ENCODE data around the gene CCNF.

DNA sequence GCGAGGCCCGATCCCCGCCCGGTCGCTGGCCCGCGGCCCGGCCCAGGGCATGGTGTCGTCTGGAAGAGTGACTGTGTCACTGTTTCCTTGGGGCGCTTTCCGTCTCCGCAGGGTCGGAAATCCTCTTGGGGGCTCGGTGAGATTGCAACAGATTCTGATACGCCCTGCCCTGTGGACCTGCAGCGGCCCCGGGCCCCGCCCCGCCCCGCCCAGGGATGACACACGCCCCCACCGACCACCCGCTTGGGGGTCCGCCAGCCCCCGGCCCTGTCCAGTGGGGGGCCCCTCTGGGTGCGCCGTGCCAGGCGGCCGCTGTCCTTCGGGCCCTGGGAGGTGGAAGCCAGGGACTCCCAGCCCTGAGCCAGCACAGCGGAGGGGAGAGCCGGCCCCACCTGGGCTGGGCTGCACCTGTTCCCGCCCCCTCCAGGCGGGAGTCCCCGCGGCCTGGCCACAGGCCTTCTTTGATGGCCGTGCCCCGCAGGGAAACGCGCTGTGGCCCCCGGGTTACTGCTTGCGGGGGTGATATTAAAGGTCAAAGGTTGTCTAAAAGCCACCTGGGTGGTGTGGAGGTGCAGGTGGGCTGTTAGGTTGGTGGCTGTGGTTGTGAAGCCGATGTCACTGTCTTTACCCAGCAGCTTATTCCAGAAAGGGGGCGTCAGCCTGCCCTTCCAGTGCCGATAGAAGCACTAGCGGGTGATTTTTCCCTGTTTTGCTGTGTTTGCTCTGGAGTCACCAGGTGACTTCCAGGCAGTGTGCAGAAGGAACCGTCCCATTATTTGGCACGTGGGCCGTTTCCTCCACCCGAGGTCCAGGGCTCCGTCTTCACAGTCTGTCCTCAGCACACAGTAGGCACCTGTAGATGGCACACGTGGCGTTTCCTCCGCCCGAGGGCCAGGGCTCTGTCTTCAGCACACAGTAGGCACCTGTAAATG, 46.4 kb downstream of the CCNF start:
- TF ChIP-seq, protein P1, sequence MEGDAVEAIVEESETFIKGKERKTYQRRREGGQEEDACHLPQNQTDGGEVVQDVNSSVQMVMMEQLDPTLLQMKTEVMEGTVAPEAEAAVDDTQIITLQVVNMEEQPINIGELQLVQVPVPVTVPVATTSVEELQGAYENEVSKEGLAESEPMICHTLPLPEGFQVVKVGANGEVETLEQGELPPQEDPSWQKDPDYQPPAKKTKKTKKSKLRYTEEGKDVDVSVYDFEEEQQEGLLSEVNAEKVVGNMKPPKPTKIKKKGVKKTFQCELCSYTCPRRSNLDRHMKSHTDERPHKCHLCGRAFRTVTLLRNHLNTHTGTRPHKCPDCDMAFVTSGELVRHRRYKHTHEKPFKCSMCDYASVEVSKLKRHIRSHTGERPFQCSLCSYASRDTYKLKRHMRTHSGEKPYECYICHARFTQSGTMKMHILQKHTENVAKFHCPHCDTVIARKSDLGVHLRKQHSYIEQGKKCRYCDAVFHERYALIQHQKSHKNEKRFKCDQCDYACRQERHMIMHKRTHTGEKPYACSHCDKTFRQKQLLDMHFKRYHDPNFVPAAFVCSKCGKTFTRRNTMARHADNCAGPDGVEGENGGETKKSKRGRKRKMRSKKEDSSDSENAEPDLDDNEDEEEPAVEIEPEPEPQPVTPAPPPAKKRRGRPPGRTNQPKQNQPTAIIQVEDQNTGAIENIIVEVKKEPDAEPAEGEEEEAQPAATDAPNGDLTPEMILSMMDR (IDR thresholded peaks at IDR 0.05) = no peak
- TF ChIP-seq POLR2A (IDR thresholded peaks at IDR 0.05) = no peak

All from heart left ventricle (tissue), 13 donors.